NCI-H2227 (cell line): ENCODE measurements around the gene FXN.
"Not testable (repeated sequence)": the region's sequence is repeated elsewhere in the genome, so short reads cannot be mapped to it uniquely, and the experiment has no call there.

Experiments used
- DNase-seq: peaks from one replicate; lab custom pipeline; 2025; ENCODE audit not compliant: unreplicated experiment; lab: John Stamatoyannopoulos, UW

The FXN gene

GRCh38 chr9:69065660-69066059 is 30.1 kb downstream of the FXN start:
- DNase-seq: no peak

- no peak for DNase-seq
Measured at GRCh38 chr9:69066955-69067354, 31.4 kb downstream of the FXN start.

- no peak for DNase-seq
Measured at GRCh38 chr9:69070201-69070600, 34.6 kb downstream of the FXN start.

GRCh38 chr9:69071059-69071458 is 35.5 kb downstream of the FXN start:
- no peak for DNase-seq

- no peak for DNase-seq
Measured at GRCh38 chr9:69073103-69073502, 37.6 kb downstream of the FXN start.

- no peak for DNase-seq
Measured at GRCh38 chr9:69074801-69075200, 39.2 kb downstream of the FXN start.

GRCh38 chr9:69076550-69076949 is 41.0 kb downstream of the FXN start:
- DNase-seq: no peak

GRCh38 chr9:69078069-69078468 is 42.5 kb downstream of the FXN start:
- no peak for DNase-seq

GRCh38 chr9:69078581-69078980 is 43.0 kb downstream of the FXN start:
- no peak for DNase-seq

GRCh38 chr9:69079186-69079585 is 43.6 kb downstream of the FXN start:
- DNase-seq: no peak

GRCh38 chr9:69081261-69081660 is 45.7 kb downstream of the FXN start:
- DNase-seq: no peak

- DNase-seq: no peak
Measured at GRCh38 chr9:69083321-69083720, 47.8 kb downstream of the FXN start.

GRCh38 chr9:69085569-69086283 is 50.2 kb downstream of the FXN start:
- no peak for DNase-seq

- DNase-seq: no peak
Measured at GRCh38 chr9:69086312-69086711, 50.8 kb downstream of the FXN start.

- DNase-seq: no peak
Measured at GRCh38 chr9:69086769-69087168, 51.2 kb downstream of the FXN start.

- DNase-seq: no peak
Measured at GRCh38 chr9:69089082-69089481, 53.5 kb downstream of the FXN start.

- DNase-seq: no peak
Measured at GRCh38 chr9:69089491-69089890, 53.9 kb downstream of the FXN start.

- DNase-seq: no peak
Measured at GRCh38 chr9:69090140-69090750, 54.7 kb downstream of the FXN start.

- no peak for DNase-seq
Measured at GRCh38 chr9:69090946-69091345, 55.4 kb downstream of the FXN start.

- DNase-seq: no peak
Measured at GRCh38 chr9:69093471-69094103, 58.0 kb downstream of the FXN start.

GRCh38 chr9:69094361-69095135 is 59.0 kb downstream of the FXN start:
- not testable (repeated sequence) for DNase-seq

GRCh38 chr9:69097064-69097463 is 61.5 kb downstream of the FXN start:
- no peak for DNase-seq
